Measurements from ENCODE around the gene TNRC6A. TPM values are rescaled to one million over a fixed set of nuclear protein-coding genes. Genes with fewer than 3 reads are reported as not detected.

Gene TNRC6A
- total and polyA plus RNA-seq, 12 donors = 32.0 to 83.3 (median 54.0) TPM

DNA sequence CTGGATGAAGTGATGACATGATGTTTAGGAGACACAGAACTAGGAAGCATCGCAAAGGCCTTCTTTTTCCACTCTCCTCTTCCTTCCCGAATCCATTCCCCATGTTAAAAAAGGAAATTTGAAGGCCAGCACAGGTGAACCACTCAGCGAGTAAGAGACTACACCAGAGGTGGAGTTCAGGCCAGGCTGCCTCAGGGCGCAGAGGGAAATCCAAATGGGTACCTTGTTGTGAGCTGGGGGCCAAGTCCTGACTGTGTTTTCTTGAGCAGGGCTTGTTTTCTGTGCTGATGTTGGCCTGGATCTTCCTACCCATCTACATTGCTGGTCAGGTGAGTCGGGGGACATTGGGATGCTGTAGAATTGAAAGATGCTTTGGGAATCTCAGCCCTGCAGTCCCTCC, 142.4 kb downstream of the TNRC6A start:
- no peak overlapping the region for H3K27ac ChIP-seq
- H3K36me3 ChIP-seq (replicated peaks in 1 of 2) = no peaks in the 10 kb centered on the region
- no peaks in the 10 kb centered on the region for H3K4me1 ChIP-seq (replicated peaks in 1 of 2)
- TF ChIP-seq, protein P1, sequence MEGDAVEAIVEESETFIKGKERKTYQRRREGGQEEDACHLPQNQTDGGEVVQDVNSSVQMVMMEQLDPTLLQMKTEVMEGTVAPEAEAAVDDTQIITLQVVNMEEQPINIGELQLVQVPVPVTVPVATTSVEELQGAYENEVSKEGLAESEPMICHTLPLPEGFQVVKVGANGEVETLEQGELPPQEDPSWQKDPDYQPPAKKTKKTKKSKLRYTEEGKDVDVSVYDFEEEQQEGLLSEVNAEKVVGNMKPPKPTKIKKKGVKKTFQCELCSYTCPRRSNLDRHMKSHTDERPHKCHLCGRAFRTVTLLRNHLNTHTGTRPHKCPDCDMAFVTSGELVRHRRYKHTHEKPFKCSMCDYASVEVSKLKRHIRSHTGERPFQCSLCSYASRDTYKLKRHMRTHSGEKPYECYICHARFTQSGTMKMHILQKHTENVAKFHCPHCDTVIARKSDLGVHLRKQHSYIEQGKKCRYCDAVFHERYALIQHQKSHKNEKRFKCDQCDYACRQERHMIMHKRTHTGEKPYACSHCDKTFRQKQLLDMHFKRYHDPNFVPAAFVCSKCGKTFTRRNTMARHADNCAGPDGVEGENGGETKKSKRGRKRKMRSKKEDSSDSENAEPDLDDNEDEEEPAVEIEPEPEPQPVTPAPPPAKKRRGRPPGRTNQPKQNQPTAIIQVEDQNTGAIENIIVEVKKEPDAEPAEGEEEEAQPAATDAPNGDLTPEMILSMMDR (IDR thresholded peaks at IDR 0.05) = no peak
- no peak for TF ChIP-seq POLR2A (IDR thresholded peaks at IDR 0.05)
- WGBS, 4 donors = 90 to 96% (median 93%) methylated on average over 5 of the region's 5 CpGs
- peak in 1 of 7 donors; percentile 6 for DNase-seq
- intact Hi-C loops (cut with DNase I) = no loop called here
- no peaks in the 10 kb centered on the region for H3K9me3 ChIP-seq (replicated peaks in 1 of 3)
- no peak overlapping the region for H3K4me3 ChIP-seq
- H3K27me3 ChIP-seq = no peaks in the 10 kb centered on the region

DNA sequence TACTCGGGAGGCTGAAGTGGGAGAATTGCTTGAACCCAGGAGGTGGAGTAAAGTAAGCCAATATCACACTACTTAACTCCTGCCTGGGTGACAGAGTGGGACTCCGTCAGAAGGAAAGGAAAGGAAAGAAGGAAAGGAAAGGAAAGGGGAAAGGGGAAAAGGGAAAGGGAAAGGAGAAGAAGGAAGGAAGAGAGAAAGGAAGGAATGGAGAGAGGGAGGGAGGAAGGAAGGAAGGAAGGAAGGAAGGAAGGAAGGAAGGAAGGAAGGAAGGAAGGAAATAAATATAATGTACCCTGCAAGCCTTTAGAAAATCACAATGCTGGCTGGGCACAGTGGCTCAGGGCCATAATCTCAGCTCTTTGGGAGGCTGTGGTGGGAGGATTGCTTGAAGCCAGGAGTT, 143.6 kb downstream of the TNRC6A start:
- intact Hi-C loops (cut with DNase I) = no loop called here
- Histone ChIP-seq H3K36me3 (replicated peaks in 1 of 2) (no peaks in the 10 kb centered on the region), H3K9me3 (replicated peaks in 1 of 3) (no peaks in the 10 kb centered on the region), H3K4me3 (no peak overlapping the region), H3K27ac (no peak overlapping the region), H3K4me1 (replicated peaks in 1 of 2) (no peaks in the 10 kb centered on the region), H3K27me3 (no peaks in the 10 kb centered on the region)
- WGBS, 4 donors = 54 to 78% (median 67%) methylated on average over 2 of the region's 2 CpGs
- TF ChIP-seq POLR2A (IDR thresholded peaks at IDR 0.05) = no peak
- TF ChIP-seq, protein P1 (IDR thresholded peaks at IDR 0.05) = no peak
- DNase-seq = no peak

DNA sequence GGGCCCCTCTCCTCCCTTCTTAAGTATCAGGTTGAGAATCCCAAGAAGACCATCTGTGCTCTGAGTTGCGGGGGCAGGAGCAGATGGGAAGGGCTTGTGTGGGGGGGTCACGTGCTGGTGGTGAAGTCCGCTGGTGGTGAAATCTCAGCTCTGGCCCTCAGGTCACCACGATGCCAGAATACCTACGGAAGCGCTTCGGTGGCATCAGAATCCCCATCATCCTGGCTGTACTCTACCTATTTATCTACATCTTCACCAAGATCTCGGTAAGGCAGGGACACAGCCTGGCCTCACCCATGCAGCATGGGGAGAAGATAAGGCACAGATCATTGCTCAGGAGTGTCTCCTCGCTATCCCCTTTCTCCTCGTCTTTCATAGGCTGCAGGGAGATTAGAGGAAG, 146.0 kb downstream of the TNRC6A start:
- Histone ChIP-seq H3K4me1 (replicated peaks in 1 of 2) (no peaks in the 10 kb centered on the region), H3K36me3 (replicated peaks in 1 of 2) (no peaks in the 10 kb centered on the region), H3K27ac (no peak overlapping the region), H3K4me3 (no peak overlapping the region), H3K9me3 (replicated peaks in 1 of 3) (no peaks in the 10 kb centered on the region), H3K27me3 (no peaks in the 10 kb centered on the region)
- TF ChIP-seq POLR2A (IDR thresholded peaks at IDR 0.05) = no peak
- TF ChIP-seq, protein P1 (IDR thresholded peaks at IDR 0.05) = no peak
- intact Hi-C loops (cut with DNase I) = no loop called here
- 80 to 87% (median 84%) methylated on average over 8 to 10 of the region's 10 CpGs for WGBS, 4 donors
- no peak for DNase-seq

Other genes starting within 250 kb of the TNRC6A start
- 10 to 100 TPM; 31.8 to 57.8 (median 43.6) TPM for gene RBBP6, start 190.1 kb upstream of the TNRC6A start, total RNA-seq
- 10 to 100 TPM; 33.7 to 49.3 (median 44.7) TPM for gene RBBP6, start 190.1 kb upstream of the TNRC6A start, polyA plus RNA-seq
- gene SLC5A11, start 116.3 kb downstream of the TNRC6A start, total RNA-seq = under 1 TPM in 2 of 9 donors, not detected in 7; 0.54 to 0.57 TPM
- under 1 TPM in 2 of 3 donors, not detected in 1; 0.17 to 0.32 TPM for gene SLC5A11, start 116.3 kb downstream of the TNRC6A start, polyA plus RNA-seq

Measured in adrenal gland (tissue), 12 donors.